ENCODE data around the gene C8G. TPM values are rescaled to one million over a fixed set of nuclear protein-coding genes. Genes with fewer than 3 reads are reported as not detected.
A peak's percentile ranks its signal among the peaks of the same experiment; 100 is the strongest.

The C8G gene
- total RNA-seq, 1 donor from 2014 or later, result 1.1 TPM

- no peak for DNase-seq
- peaks cover 13% of the 10 kb centered on the region for H3K36me3 ChIP-seq
- peaks cover 11% of the 10 kb centered on the region for H3K27me3 ChIP-seq
- H3K9me3 ChIP-seq, result no peaks in the 10 kb centered on the region
- no peak for TF ChIP-seq CTCF (IDR thresholded peaks at IDR 0.05)
- ATAC-seq, result no peak
- intact Hi-C loops (cut with DNase I), result no loop called here
- H3K4me3 ChIP-seq, result no peak overlapping the region
- H3K27ac ChIP-seq, result no peak overlapping the region
- H3K4me1 ChIP-seq, result peaks cover 24% of the 10 kb centered on the region
Observed at GRCh38 chr9:136990242-136990911, 45.3 kb downstream of the C8G start.

GRCh38 chr9:136991993-136992818, 47.2 kb downstream of the C8G start, which contains the start of gene PAXX:
Gene PAXX (plus strand): TSS chr9:136992422. CDS start chr9:136992444, 22 bp downstream.
- Histone ChIP-seq H3K4me1 (peaks cover 41% of the 10 kb centered on the region), H3K27ac (peak within 1 kb of the TSS; percentile 85), H3K27me3 (no peaks in the 10 kb centered on the region), H3K36me3 (peaks cover 13% of the 10 kb centered on the region), H3K9me3 (no peaks in the 10 kb centered on the region), H3K4me3 (peak within 1 kb of the TSS; percentile 84)
- DNase-seq (peak; percentile 98), ATAC-seq (peak; percentile 88)
- no peak for TF ChIP-seq CTCF (IDR thresholded peaks at IDR 0.05)
- intact Hi-C loops (cut with DNase I), result no loop called here

- peaks cover 47% of the 10 kb centered on the region for H3K4me1 ChIP-seq
- intact Hi-C loops (cut with DNase I), result no loop called here
Observed at GRCh38 chr9:136992819-136993369, 47.9 kb downstream of the C8G start.

GRCh38 chr9:136994180-136994887, 49.3 kb downstream of the C8G start:
- DNase-seq, result no peak
- peak overlapping the region; percentile 46 for H3K4me3 ChIP-seq
- H3K36me3 ChIP-seq, result peaks cover 13% of the 10 kb centered on the region
- no peaks in the 10 kb centered on the region for H3K27me3 ChIP-seq
- no peak for ATAC-seq
- no peaks in the 10 kb centered on the region for H3K9me3 ChIP-seq
- peaks cover 51% of the 10 kb centered on the region for H3K4me1 ChIP-seq
- no peak for TF ChIP-seq CTCF (IDR thresholded peaks at IDR 0.05)
- H3K27ac ChIP-seq, result no peak overlapping the region
- intact Hi-C loops (cut with DNase I), result no loop called here

More at GRCh38 chr9:136992819-136993369, 47.9 kb downstream of the C8G start:
- no peak for TF ChIP-seq CTCF (IDR thresholded peaks at IDR 0.05)
- Histone ChIP-seq H3K4me3 (peak overlapping the region; percentile 84), H3K9me3 (no peaks in the 10 kb centered on the region), H3K27me3 (no peaks in the 10 kb centered on the region), H3K27ac (peak overlapping the region; percentile 85), H3K36me3 (peaks cover 13% of the 10 kb centered on the region)
- ATAC-seq, result no peak
- DNase-seq, result no peak

- Histone ChIP-seq H3K36me3 (peaks cover 13% of the 10 kb centered on the region), H3K4me1 (peaks cover 57% of the 10 kb centered on the region), H3K27me3 (no peaks in the 10 kb centered on the region), H3K9me3 (no peaks in the 10 kb centered on the region), H3K27ac (no peak overlapping the region), H3K4me3 (peak overlapping the region; percentile 46)
- no peak for ATAC-seq
- DNase-seq, result no peak
- intact Hi-C loops (cut with DNase I), result no loop called here
- no peak for TF ChIP-seq CTCF (IDR thresholded peaks at IDR 0.05)
Observed at GRCh38 chr9:136994888-136995230, 49.8 kb downstream of the C8G start.
